PFSK-1 (cell line): ENCODE data around the gene KRT86.

Experiments used
- FOXP2 ChIP-seq: optimal IDR thresholded peaks from 2 replicates; pipeline ENCODE3; 2011; ENCODE audit warnings: borderline replicate concordance, control low read depth, inconsistent platforms; ENCODE audit not compliant: insufficient read depth; ENCODE audit errors: extremely low read length, extremely low read depth
- POLR2AphosphoS5 ChIP-seq: IDR thresholded peaks from 2 replicates; pipeline ENCODE4 v1.6.1; 2012; ENCODE audit warnings: low read depth, mild to moderate bottlenecking, control low read depth, low read length, moderate library complexity
- SIN3A ChIP-seq: IDR thresholded peaks from 2 replicates; pipeline ENCODE4 v1.6.1; 2012; ENCODE audit warnings: mild to moderate bottlenecking, low read length, moderate library complexity, borderline replicate concordance; ENCODE audit not compliant: insufficient read depth
- TAF1 ChIP-seq: IDR thresholded peaks from 2 replicates; pipeline ENCODE4 v1.6.1; 2012; ENCODE audit warnings: low read length, control low read depth, borderline replicate concordance; ENCODE audit not compliant: insufficient read depth
- TF ChIP-seq, protein P1 (sequence below), 2 experiments: IDR thresholded peaks; 2 replicates each; pipeline versions ENCODE4 v1.6.1 to v1.8.0; 2011 to 2012; ENCODE audit warnings: low read depth in 2 of 2, low read length in 2 of 2, control low read depth in 1 of 2, inconsistent platforms in 1 of 2, mild to moderate bottlenecking in 1 of 2, moderate library complexity in 1 of 2; ENCODE audit not compliant: insufficient read depth in 1 of 2

The KRT86 gene

DNA sequence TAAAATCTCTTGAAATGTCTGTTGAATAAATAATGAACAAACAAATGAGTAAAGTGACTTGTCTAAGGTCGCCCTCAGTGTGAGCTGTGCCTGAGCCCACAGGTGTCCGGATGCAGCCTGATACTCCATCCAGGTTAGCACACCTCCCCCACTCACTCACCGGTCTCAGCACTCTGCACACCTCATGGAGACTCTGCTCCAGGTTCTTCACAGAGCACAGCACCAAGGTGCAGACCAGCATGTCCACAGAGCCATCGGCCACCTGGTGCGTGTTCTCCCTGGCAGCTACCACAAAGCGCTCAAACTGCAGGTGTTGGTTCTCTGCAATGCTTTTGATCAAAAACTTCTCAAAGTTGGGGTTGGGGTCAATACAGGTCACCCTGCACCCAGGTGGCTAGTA lies 45.5 kb upstream of the KRT86 start:
- TF ChIP-seq POLR2AphosphoS5 (no peak), TAF1 (no peak), FOXP2 (no peak), SIN3A (no peak)
- TF ChIP-seq, protein P1, sequence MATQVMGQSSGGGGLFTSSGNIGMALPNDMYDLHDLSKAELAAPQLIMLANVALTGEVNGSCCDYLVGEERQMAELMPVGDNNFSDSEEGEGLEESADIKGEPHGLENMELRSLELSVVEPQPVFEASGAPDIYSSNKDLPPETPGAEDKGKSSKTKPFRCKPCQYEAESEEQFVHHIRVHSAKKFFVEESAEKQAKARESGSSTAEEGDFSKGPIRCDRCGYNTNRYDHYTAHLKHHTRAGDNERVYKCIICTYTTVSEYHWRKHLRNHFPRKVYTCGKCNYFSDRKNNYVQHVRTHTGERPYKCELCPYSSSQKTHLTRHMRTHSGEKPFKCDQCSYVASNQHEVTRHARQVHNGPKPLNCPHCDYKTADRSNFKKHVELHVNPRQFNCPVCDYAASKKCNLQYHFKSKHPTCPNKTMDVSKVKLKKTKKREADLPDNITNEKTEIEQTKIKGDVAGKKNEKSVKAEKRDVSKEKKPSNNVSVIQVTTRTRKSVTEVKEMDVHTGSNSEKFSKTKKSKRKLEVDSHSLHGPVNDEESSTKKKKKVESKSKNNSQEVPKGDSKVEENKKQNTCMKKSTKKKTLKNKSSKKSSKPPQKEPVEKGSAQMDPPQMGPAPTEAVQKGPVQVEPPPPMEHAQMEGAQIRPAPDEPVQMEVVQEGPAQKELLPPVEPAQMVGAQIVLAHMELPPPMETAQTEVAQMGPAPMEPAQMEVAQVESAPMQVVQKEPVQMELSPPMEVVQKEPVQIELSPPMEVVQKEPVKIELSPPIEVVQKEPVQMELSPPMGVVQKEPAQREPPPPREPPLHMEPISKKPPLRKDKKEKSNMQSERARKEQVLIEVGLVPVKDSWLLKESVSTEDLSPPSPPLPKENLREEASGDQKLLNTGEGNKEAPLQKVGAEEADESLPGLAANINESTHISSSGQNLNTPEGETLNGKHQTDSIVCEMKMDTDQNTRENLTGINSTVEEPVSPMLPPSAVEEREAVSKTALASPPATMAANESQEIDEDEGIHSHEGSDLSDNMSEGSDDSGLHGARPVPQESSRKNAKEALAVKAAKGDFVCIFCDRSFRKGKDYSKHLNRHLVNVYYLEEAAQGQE (IDR thresholded peaks at IDR 0.05; ENCODE audit: insufficient read depth in 1 of 2, low read depth in 2 of 2, low read length in 2 of 2), result no peak

DNA sequence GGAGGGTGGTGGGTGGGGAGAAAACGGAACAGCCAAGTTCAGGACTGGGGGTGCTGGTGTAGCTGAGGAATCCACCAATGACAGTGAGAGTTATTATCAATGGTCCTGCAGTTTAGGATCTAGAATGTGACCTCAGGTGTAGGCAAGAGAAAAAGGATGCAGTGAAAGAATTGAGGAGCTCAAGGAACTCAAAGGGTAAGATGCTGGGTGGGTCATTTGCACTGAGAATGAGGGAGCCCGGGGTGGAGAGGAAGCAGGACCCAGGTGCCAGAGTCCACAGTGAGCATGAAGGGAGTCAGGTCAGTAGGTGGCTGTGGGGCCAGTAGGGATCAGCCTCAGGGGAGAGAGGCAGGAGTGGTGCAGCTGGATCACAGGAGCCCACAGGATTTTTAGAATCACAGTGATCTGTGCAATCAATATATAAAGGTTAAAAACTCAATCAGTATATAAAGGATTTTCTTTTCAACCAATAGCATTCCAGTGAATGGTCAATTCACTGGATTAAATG lies 44.6 kb upstream of the KRT86 start:
- no peak for TF ChIP-seq TAF1
- TF ChIP-seq FOXP2, result no peak
- no peak for TF ChIP-seq SIN3A
- TF ChIP-seq, protein P1 (IDR thresholded peaks at IDR 0.05; ENCODE audit: insufficient read depth in 1 of 2, low read depth in 2 of 2, low read length in 2 of 2), result no peak

DNA sequence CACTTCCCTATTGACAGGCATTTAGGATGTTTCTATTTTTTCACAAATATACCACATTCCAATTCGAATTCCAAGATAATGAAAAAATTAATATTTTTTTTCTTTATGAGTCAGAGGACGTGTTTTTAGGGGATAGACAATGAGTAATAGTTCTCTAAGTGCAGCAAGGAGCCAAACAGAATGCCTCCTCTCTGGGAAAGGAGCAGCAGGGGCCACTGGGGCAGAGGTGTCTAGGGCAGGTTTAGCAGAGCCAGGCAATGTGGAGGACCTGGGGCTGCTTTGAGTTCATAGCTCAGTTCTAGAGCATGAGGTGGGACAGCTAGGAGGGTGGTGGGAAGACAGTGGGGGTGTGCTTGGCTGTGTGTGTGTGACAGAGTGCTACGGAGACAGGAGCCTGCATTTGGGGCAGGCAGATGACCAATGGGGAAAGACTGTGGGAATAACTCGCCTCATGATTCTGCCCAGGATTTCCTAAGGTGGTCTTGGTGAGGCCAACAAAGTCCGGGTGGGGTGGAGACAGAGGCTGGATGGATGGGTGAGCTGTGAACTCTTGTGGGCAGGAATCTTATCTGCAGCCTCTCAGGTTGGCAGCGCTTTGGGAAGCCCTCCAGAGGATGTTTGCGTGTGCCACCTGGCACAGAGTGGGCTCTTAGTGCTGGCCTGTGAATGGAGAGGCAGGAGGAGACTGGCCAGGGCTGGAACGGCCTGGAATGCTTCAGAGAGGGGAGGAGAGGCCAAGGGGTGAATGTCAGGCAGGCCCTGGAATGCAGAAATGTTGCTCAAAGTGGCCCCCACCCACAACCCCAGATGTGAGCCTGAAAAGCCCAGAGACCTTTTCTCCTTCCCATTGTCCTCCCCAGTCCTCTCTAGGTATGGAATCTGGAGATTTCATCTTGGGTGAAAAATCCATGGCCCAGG lies 43.8 kb upstream of the KRT86 start:
- TF ChIP-seq, protein P1 (IDR thresholded peaks at IDR 0.05; ENCODE audit: insufficient read depth in 1 of 2, low read depth in 2 of 2, low read length in 2 of 2), result no peak
- TF ChIP-seq TAF1 (no peak), POLR2AphosphoS5 (no peak), FOXP2 (no peak), SIN3A (no peak)

DNA sequence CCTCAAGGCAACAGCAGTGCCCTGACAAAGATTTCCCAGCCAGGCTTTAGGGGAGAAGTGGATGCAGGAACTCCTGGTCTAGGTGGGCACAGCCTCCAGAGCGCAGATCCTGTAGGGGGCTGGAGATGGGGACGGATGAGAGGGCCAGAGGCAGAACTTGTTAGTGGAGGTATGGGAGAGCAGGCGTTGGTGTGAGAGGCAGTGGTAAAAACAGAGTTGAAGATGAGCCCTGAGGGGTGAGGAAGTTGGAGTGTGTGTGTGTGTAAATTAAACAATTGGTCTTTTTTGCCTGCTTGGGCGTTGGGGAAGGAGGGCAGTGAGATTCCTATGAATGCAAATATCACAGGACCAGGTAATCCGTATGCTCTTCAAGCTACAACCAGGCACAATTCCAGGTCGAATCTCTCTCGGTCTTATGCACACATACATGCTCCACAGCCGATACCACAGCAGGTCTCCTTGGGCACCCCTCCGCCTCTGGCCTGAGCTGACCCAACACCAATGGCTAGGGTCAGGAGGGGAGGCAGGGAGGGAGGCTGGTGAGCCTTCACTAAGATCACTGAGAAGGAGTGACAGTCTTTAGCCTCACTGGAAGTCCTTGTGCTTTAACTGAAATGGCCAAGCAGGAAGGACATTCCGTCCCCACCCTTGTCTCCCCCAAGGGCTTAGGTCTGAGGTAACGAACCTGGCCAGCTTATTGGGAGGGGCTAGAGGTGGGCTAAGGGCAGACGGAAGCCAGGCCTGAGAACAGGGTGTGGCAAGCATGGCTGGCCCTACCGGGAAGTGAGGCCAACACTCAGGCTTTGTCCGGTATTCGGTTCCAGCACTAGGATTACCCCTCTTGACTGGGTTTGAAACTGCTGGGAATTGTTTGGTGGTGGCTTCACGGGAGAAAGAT lies 42.9 kb upstream of the KRT86 start:
- TF ChIP-seq FOXP2 (no peak), SIN3A (no peak)

DNA sequence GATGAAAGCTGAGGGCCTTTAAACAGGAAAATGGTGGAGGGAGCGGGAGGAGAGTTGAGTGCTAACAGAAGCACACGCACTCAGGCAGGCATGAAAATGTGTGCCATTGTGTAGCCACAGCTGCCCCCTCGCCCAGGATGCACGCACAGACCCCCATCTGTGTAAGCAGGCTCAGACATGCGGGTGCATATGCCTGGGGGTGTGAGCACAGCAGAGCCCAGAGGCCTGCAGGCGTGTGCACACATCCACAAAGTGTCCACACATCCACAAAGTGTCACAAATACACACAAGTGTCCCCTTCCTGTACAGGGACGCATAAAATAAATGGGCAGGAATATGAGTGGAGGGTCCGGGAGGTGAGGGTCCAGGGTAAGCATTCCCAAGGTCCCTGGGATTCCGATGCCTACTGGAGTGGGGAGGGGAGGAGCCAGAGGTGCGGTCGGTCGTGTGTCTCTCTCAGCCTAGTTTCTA lies 42.2 kb upstream of the KRT86 start:
- TF ChIP-seq FOXP2 (no peak), SIN3A (no peak), POLR2AphosphoS5 (no peak), TAF1 (no peak)
- TF ChIP-seq, protein P1 (IDR thresholded peaks at IDR 0.05; ENCODE audit: insufficient read depth in 1 of 2, low read depth in 2 of 2, low read length in 2 of 2), result no peak
